HL-60 (cell line): Measurements from ENCODE around the gene CDC25B.

Source experiments
- POLR2AphosphoS5 ChIP-seq: IDR thresholded peaks from 2 replicates; pipeline ENCODE4 v1.6.1; 2012; ENCODE audit warnings: low read depth
- TF ChIP-seq, protein P1 (sequence below): IDR thresholded peaks from one replicate; pipeline ENCODE4 v1.5.1; 2011; ENCODE audit warnings: low read length, control low read depth, inconsistent platforms; ENCODE audit not compliant: insufficient read depth

DNA sequence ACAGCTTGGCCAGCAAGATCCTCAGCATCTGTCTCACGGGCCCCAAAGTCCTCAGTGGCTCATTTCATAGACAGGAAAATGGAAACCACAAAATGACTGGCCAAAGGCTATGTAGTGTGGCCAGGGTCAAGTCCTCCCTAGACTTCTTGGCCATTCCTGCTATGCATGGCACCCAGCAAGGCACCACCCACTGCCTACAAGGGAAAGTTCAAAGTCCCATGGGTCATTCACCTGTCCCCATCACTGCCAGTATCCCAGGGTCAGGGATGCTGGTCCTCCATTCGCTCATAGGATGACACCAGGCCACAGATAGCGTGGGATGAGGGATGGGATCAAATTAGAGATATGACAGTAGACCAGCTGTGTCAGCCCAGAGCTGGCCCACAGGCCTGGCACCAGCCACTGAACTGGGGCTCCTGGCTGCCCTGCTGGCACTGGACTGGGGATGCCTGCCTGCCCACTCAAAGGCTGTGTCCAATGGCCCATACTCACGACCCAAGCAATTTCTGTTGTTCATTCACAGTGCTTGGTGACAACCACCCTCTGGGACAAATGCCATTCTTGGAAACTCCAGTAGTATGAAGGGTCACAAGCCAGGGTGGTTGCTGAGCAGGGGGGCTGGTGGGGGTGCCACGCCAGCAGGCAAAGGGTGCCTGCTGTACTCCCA, 40.2 kb upstream of the CDC25B start:
- TF ChIP-seq, protein P1, sequence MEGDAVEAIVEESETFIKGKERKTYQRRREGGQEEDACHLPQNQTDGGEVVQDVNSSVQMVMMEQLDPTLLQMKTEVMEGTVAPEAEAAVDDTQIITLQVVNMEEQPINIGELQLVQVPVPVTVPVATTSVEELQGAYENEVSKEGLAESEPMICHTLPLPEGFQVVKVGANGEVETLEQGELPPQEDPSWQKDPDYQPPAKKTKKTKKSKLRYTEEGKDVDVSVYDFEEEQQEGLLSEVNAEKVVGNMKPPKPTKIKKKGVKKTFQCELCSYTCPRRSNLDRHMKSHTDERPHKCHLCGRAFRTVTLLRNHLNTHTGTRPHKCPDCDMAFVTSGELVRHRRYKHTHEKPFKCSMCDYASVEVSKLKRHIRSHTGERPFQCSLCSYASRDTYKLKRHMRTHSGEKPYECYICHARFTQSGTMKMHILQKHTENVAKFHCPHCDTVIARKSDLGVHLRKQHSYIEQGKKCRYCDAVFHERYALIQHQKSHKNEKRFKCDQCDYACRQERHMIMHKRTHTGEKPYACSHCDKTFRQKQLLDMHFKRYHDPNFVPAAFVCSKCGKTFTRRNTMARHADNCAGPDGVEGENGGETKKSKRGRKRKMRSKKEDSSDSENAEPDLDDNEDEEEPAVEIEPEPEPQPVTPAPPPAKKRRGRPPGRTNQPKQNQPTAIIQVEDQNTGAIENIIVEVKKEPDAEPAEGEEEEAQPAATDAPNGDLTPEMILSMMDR: no peak
- no peak for TF ChIP-seq POLR2AphosphoS5
